ENCODE data around the gene GNAQ.
A peak's percentile ranks its signal among the peaks of the same experiment; 100 is the strongest.
"Not testable (repeated sequence)": the region's sequence is repeated elsewhere in the genome, so short reads cannot be mapped to it uniquely, and the experiment has no call there.

Gene GNAQ

GRCh38 chr9:77866878-77867277, 164.7 kb downstream of the GNAQ start:
- no peak for DNase-seq

- DNase-seq: no peak
Measured at GRCh38 chr9:77865385-77866047, 166.1 kb downstream of the GNAQ start.

- peak; percentile 93 to 94 for DNase-seq
Measured at GRCh38 chr9:77864211-77864889, 167.3 kb downstream of the GNAQ start.

- not testable (repeated sequence) for DNase-seq
Measured at GRCh38 chr9:77863638-77864037, 168.0 kb downstream of the GNAQ start.

GRCh38 chr9:77860953-77861352, 170.7 kb downstream of the GNAQ start:
- not testable (repeated sequence) for DNase-seq

- no peak for DNase-seq
Measured at GRCh38 chr9:77857513-77858259, 173.9 kb downstream of the GNAQ start.

- DNase-seq: no peak
Measured at GRCh38 chr9:77856615-77857014, 175.0 kb downstream of the GNAQ start.

- no peak for DNase-seq
Measured at GRCh38 chr9:77854916-77855311, 176.7 kb downstream of the GNAQ start.

GRCh38 chr9:77854258-77854915, 177.2 kb downstream of the GNAQ start:
- no peak for DNase-seq

- DNase-seq: no peak
Measured at GRCh38 chr9:77853716-77854115, 177.9 kb downstream of the GNAQ start.

GRCh38 chr9:77851882-77852595, 179.6 kb downstream of the GNAQ start:
- peak; percentile 15 to 37 for DNase-seq

- peak; percentile 45 to 49 for DNase-seq
Measured at GRCh38 chr9:77848897-77849296, 182.7 kb downstream of the GNAQ start.

- DNase-seq: no peak
Measured at GRCh38 chr9:77848404-77848803, 183.2 kb downstream of the GNAQ start.

- no peak for DNase-seq
Measured at GRCh38 chr9:77847626-77848025, 184.0 kb downstream of the GNAQ start.

- DNase-seq: no peak
Measured at GRCh38 chr9:77847059-77847499, 184.5 kb downstream of the GNAQ start.

GRCh38 chr9:77844415-77844814, 187.2 kb downstream of the GNAQ start:
- no peak for DNase-seq

GRCh38 chr9:77843871-77844155, 187.8 kb downstream of the GNAQ start:
- no peak for DNase-seq

- DNase-seq: no peak
Measured at GRCh38 chr9:77843076-77843870, 188.3 kb downstream of the GNAQ start.

GRCh38 chr9:77841739-77842386, 189.7 kb downstream of the GNAQ start:
- DNase-seq: peak in 1 of 2 experiments; percentile 24

- no peak for DNase-seq
Measured at GRCh38 chr9:77839459-77840140, 192.0 kb downstream of the GNAQ start.

GRCh38 chr9:77838986-77839385, 192.6 kb downstream of the GNAQ start:
- DNase-seq: no peak

Data from AML-193 (cell line).